ENCODE measurements around the gene NPIPB8. TPM values are rescaled to one million over a fixed set of nuclear protein-coding genes. Genes with fewer than 3 reads are reported as not detected.
"Not testable (repeated sequence)": the region's sequence is repeated elsewhere in the genome, so short reads cannot be mapped to it uniquely, and the experiment has no call there.

The NPIPB8 gene
- total RNA-seq, 5 donors from 2014 or later (not counting 1 experiment from before 2014, with no cell fraction given) = 0.76 to 3.7 (median 2.1) TPM; not detected in 2

DNA sequence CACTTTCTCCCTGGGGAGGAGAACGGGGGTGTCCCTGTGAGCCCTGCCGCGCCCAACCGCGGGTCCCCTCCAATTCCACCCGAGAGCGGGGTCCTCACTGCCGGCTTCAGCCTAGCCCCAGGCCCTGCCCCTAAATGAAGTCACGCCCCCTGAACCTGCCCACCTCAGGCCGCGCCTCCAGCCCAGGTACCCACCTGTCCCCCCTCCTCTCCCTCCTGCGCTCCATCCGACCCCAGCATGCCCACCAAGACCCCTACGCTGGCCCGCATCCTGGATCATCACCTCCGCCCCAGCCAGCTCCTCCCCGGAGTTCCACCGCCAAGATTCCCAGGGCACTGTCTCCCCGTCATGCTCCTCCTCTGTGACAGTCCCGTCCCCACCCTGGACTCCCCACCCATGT, 36.9 kb upstream of the NPIPB8 start:
- H3K4me1 ChIP-seq (ENCODE audit: control insufficient read depth in 1 of 2, extremely low read depth in 1 of 2, insufficient read depth in 2 of 2, low read length in 2 of 2); H3K9me3 ChIP-seq; H3K4me1 Mint-ChIP-seq; ATAC-seq (replicated peaks in 1 of 4); H3K4me3 Mint-ChIP-seq; CTCF ChIA-PET; DNase-seq; H3K4me3 ChIP-seq (ENCODE audit: control insufficient read depth in 1 of 2, extremely low read depth in 1 of 2, low read length in 1 of 2); POLR2A ChIA-PET; H3K27ac ChIP-seq (ENCODE audit: low read length); H3K27me3 ChIP-seq (replicated peaks in 1 of 2; ENCODE audit: control insufficient read depth in 2 of 2, extremely low read depth in 1 of 2, insufficient read depth in 2 of 2, low read length in 1 of 2); H3K9me3 Mint-ChIP-seq; H3K36me3 ChIP-seq (ENCODE audit: control insufficient read depth in 2 of 2, extremely low read depth in 1 of 2, insufficient read depth in 1 of 2, low read length in 1 of 2); H3K27ac Mint-ChIP-seq; H3K27me3 Mint-ChIP-seq; H3K36me3 Mint-ChIP-seq: not testable (repeated sequence)
- WGBS (ENCODE audit: insufficient coverage) = 72% methylated on average over 6 of the region's 20 CpGs

DNA sequence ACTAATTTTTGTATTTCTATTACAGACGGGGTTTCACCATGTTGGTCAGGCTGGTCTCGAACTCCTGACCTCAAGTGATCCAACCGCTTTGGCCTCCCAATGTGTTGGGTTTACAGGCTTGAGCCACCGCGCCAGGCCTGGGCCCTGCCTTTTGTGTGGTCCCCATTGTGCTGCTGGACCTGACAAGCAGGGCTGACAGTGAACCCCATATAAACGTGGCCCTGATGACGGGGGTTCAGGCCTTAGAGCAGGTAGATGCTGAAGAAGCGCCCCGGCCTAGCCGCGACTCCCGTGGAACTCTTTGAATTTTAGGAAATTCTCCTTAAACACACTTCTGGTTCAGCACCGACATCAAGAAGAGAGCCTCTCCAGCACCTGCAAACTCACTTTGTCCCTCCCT, 36.3 kb upstream of the NPIPB8 start:
- H3K27me3 Mint-ChIP-seq; H3K27me3 ChIP-seq (replicated peaks in 1 of 2; ENCODE audit: control insufficient read depth in 2 of 2, extremely low read depth in 1 of 2, insufficient read depth in 2 of 2, low read length in 1 of 2); H3K4me3 Mint-ChIP-seq; H3K36me3 Mint-ChIP-seq; H3K36me3 ChIP-seq (ENCODE audit: control insufficient read depth in 2 of 2, extremely low read depth in 1 of 2, insufficient read depth in 1 of 2, low read length in 1 of 2); H3K9me3 Mint-ChIP-seq; H3K4me3 ChIP-seq (ENCODE audit: control insufficient read depth in 1 of 2, extremely low read depth in 1 of 2, low read length in 1 of 2); CTCF ChIA-PET; H3K4me1 Mint-ChIP-seq; ATAC-seq (replicated peaks in 1 of 4); DNase-seq; H3K27ac ChIP-seq (ENCODE audit: low read length); H3K9me3 ChIP-seq; H3K27ac Mint-ChIP-seq; H3K4me1 ChIP-seq (ENCODE audit: control insufficient read depth in 1 of 2, extremely low read depth in 1 of 2, insufficient read depth in 2 of 2, low read length in 2 of 2); POLR2A ChIA-PET: not testable (repeated sequence)
- 94% methylated on average over 4 of the region's 13 CpGs for WGBS (ENCODE audit: insufficient coverage)

DNA sequence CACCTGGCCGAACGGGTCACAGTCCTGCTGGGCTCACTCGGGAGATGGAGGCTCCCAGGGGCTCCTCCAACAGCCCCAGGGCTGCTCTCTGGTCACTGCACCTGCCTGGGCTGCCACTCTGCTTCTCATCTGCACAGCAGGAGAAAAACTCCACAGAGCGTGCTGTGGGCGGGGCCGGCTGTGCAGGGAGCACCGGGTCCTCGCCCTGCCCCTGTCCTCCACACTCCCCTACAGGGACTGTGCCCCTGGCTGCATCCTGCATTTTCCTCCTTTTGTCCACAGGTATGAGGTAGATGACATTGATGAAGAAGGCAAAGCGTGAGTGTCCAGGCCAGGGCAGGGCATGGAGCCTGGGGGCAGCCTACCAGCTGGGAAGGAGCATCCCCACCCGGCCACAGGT, 35.8 kb upstream of the NPIPB8 start:
- H3K27ac Mint-ChIP-seq, DNase-seq, CTCF ChIA-PET: not testable (repeated sequence)

DNA sequence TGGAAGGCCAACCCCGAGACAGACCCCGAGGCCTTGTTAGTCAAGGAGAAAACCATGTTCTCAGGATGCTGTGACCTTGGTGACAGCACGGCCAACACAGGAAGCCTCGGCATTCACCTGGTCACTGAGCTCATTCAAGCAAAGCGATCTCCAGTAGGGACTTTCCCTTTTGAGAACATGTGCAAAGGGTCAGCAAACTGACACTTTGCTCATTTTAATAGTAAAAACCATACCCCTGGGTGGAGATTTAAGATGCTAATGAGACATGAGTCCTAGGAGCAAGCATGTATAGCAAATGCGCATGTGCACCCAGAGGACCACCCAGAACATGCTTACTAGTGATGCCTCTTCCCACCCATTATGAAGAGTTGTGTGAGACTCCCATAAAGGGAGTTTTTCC, 35.3 kb upstream of the NPIPB8 start:
- no peak overlapping the region for H3K4me3 ChIP-seq (ENCODE audit: control insufficient read depth in 1 of 2, extremely low read depth in 1 of 2, low read length in 1 of 2)
- DNase-seq (no peak), ATAC-seq (replicated peaks in 1 of 4) (no peak)
- Mint-ChIP-seq H3K36me3 (no peaks in the 10 kb centered on the region), H3K4me1 (no peaks in the 10 kb centered on the region), H3K27me3 (no peaks in the 10 kb centered on the region), H3K27ac (no peak overlapping the region), H3K4me3 (no peak overlapping the region), H3K9me3 (no peaks in the 10 kb centered on the region)
- POLR2A ChIA-PET = no interaction called here
- H3K9me3 ChIP-seq = no peaks in the 10 kb centered on the region
- H3K27ac ChIP-seq (ENCODE audit: low read length) = no peak overlapping the region
- peaks cover 0 to 2% of the 10 kb centered on the region in 2 experiments for H3K4me1 ChIP-seq (ENCODE audit: control insufficient read depth in 1 of 2, extremely low read depth in 1 of 2, insufficient read depth in 2 of 2, low read length in 2 of 2)
- peaks cover 0 to 3% of the 10 kb centered on the region in 2 experiments for H3K27me3 ChIP-seq (replicated peaks in 1 of 2; ENCODE audit: control insufficient read depth in 2 of 2, extremely low read depth in 1 of 2, insufficient read depth in 2 of 2, low read length in 1 of 2)
- H3K36me3 ChIP-seq (ENCODE audit: control insufficient read depth in 2 of 2, extremely low read depth in 1 of 2, insufficient read depth in 1 of 2, low read length in 1 of 2) = no peaks in the 10 kb centered on the region
- no CpG with 5 or more reads among the region's 6 CpGs for WGBS (ENCODE audit: insufficient coverage)
- CTCF ChIA-PET = no interaction called here

More for the DNA sequence above, 35.8 kb upstream of the NPIPB8 start:
- POLR2A ChIA-PET; H3K4me3 ChIP-seq (ENCODE audit: control insufficient read depth in 1 of 2, extremely low read depth in 1 of 2, low read length in 1 of 2); H3K36me3 ChIP-seq (ENCODE audit: control insufficient read depth in 2 of 2, extremely low read depth in 1 of 2, insufficient read depth in 1 of 2, low read length in 1 of 2); H3K9me3 Mint-ChIP-seq; H3K4me1 Mint-ChIP-seq; H3K27me3 Mint-ChIP-seq; H3K4me1 ChIP-seq (ENCODE audit: control insufficient read depth in 1 of 2, extremely low read depth in 1 of 2, insufficient read depth in 2 of 2, low read length in 2 of 2); H3K9me3 ChIP-seq; ATAC-seq (replicated peaks in 1 of 4); H3K36me3 Mint-ChIP-seq; H3K27ac ChIP-seq (ENCODE audit: low read length); H3K4me3 Mint-ChIP-seq; H3K27me3 ChIP-seq (replicated peaks in 1 of 2; ENCODE audit: control insufficient read depth in 2 of 2, extremely low read depth in 1 of 2, insufficient read depth in 2 of 2, low read length in 1 of 2): not testable (repeated sequence)
- no CpG with 5 or more reads among the region's 10 CpGs for WGBS (ENCODE audit: insufficient coverage)

DNA sequence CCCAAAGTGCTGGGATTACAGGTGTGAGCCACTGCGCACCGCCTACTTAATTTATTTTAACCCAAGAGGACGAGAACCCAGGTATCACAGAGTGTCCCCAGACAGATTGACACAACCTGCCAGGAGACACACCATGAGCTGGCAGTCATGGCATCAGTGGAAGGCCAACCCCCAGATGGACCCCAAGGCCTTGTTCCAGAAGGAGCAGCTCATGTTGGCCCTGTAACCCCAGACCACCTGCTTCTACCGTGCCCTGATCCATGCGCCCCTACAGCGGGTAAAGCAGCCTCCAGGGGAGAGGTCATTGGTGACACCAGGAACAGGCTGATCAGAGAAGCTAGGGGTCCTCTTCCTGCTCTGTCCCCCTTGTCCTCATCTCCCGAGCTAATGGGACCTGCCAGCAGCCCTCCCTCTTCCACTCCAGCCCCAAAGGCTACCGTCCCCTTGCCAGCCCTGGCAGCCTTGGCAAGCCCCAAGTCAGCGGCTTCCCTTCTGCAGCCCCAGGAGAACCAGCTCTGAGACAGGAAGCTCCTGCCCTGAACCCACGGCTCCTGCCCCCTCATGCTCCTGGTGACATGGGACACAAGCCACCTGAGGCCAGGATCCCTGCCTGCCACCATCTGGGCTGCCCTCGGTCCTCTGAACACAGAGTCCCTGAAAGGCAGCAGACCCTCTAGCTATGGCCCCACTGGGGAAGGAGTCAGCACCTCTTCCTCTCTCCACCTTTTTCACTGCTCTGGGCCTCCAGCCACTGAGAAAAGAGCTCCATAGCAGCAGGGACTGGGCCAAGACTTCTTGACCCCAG, 34.3 kb upstream of the NPIPB8 start:
- Histone ChIP-seq H3K27ac (ENCODE audit: low read length) (no peak overlapping the region), H3K4me1 (ENCODE audit: control insufficient read depth in 1 of 2, extremely low read depth in 1 of 2, insufficient read depth in 2 of 2, low read length in 2 of 2) (no peaks in the 10 kb centered on the region), H3K9me3 (no peaks in the 10 kb centered on the region), H3K4me3 (ENCODE audit: control insufficient read depth in 1 of 2, extremely low read depth in 1 of 2, low read length in 1 of 2) (no peak overlapping the region), H3K27me3 (replicated peaks in 1 of 2; ENCODE audit: control insufficient read depth in 2 of 2, extremely low read depth in 1 of 2, insufficient read depth in 2 of 2, low read length in 1 of 2) (no peaks in the 10 kb centered on the region), H3K36me3 (ENCODE audit: control insufficient read depth in 2 of 2, extremely low read depth in 1 of 2, insufficient read depth in 1 of 2, low read length in 1 of 2) (no peaks in the 10 kb centered on the region)
- no peaks in the 10 kb centered on the region for H3K9me3 Mint-ChIP-seq
- ChIA-PET CTCF (no interaction called here), POLR2A (no interaction called here)
- no peaks in the 10 kb centered on the region for H3K4me1 Mint-ChIP-seq
- H3K27ac Mint-ChIP-seq = no peak overlapping the region
- H3K27me3 Mint-ChIP-seq = no peaks in the 10 kb centered on the region
- ATAC-seq (replicated peaks in 1 of 4) (no peak), DNase-seq (no peak)
- WGBS (ENCODE audit: insufficient coverage) = 83% methylated on average over 10 of the region's 11 CpGs
- no peaks in the 10 kb centered on the region for H3K36me3 Mint-ChIP-seq
- peak overlapping the region in 1 of 3 donors; percentile 23 for H3K4me3 Mint-ChIP-seq

DNA sequence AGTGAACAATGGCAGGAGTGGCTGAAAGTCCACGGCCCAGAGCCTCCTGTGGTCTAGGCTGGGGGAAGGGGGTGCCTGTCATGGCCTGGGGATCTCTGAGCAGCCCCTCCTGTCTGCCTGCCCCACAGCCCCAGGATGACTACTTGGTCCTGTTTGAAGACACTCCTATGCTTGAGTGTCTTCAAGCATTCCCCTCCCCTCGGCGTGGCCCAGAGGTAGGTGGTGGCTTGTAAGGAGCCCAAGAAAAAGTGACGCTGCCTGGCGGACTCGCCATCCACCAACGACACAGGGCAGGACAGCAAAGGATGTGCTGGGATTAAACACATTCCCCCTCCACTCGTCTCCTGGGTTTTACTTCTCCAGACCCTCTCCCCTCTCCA, 33.7 kb upstream of the NPIPB8 start:
- DNase-seq (no peak), ATAC-seq (replicated peaks in 1 of 4) (no peak)
- H3K4me1 ChIP-seq (ENCODE audit: control insufficient read depth in 1 of 2, extremely low read depth in 1 of 2, insufficient read depth in 2 of 2, low read length in 2 of 2) = no peaks in the 10 kb centered on the region
- no peak overlapping the region for H3K4me3 ChIP-seq (ENCODE audit: control insufficient read depth in 1 of 2, extremely low read depth in 1 of 2, low read length in 1 of 2)
- WGBS (ENCODE audit: insufficient coverage) = 78% methylated on average over 3 of the region's 8 CpGs
- ChIA-PET CTCF (no interaction called here), POLR2A (no interaction called here)
- H3K9me3 Mint-ChIP-seq = no peaks in the 10 kb centered on the region
- no peaks in the 10 kb centered on the region for H3K36me3 ChIP-seq (ENCODE audit: control insufficient read depth in 2 of 2, extremely low read depth in 1 of 2, insufficient read depth in 1 of 2, low read length in 1 of 2)
- no peaks in the 10 kb centered on the region for H3K27me3 Mint-ChIP-seq
- H3K27ac Mint-ChIP-seq = no peak overlapping the region
- no peak overlapping the region for H3K27ac ChIP-seq (ENCODE audit: low read length)
- no peaks in the 10 kb centered on the region for H3K27me3 ChIP-seq (replicated peaks in 1 of 2; ENCODE audit: control insufficient read depth in 2 of 2, extremely low read depth in 1 of 2, insufficient read depth in 2 of 2, low read length in 1 of 2)
- peak overlapping the region in 1 of 3 donors; percentile 23 for H3K4me3 Mint-ChIP-seq
- no peaks in the 10 kb centered on the region for H3K36me3 Mint-ChIP-seq
- H3K4me1 Mint-ChIP-seq = peaks cover 0 to 3% (median 0%) of the 10 kb centered on the region in 3 donors
- H3K9me3 ChIP-seq = no peaks in the 10 kb centered on the region

Measured in T-cell (primary cell).